ENCODE data around the gene TSHZ2. TPM values are rescaled to one million over a fixed set of nuclear protein-coding genes. Genes with fewer than 3 reads are reported as not detected.

The TSHZ2 gene
- total RNA-seq, 4 donors from 2014 or later: 35.6 to 83.5 (median 48.8) TPM

DNA sequence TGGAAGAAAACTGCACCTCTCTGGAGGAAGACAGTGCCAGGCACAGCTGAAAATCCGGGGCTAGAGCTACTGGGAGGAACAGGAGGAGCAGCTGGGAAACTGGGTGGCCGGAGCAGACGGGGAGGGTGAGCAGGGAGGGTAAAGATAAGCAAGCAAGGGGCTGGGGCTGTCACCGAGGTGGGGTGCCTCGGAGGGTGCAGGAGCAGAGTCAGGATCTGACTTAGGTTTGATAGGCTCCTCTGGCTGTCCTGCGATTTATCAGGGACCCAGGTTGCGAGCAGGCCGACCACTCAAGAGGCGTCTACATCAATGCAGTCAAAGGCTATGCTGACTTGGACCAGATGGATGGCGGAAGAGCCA, 12.3 kb downstream of the TSHZ2 start:
- no peak for ATAC-seq (ENCODE audit: low FRiP score)
- no peak for DNase-seq (ENCODE audit: low spot score)
- TF ChIP-seq, protein P1, sequence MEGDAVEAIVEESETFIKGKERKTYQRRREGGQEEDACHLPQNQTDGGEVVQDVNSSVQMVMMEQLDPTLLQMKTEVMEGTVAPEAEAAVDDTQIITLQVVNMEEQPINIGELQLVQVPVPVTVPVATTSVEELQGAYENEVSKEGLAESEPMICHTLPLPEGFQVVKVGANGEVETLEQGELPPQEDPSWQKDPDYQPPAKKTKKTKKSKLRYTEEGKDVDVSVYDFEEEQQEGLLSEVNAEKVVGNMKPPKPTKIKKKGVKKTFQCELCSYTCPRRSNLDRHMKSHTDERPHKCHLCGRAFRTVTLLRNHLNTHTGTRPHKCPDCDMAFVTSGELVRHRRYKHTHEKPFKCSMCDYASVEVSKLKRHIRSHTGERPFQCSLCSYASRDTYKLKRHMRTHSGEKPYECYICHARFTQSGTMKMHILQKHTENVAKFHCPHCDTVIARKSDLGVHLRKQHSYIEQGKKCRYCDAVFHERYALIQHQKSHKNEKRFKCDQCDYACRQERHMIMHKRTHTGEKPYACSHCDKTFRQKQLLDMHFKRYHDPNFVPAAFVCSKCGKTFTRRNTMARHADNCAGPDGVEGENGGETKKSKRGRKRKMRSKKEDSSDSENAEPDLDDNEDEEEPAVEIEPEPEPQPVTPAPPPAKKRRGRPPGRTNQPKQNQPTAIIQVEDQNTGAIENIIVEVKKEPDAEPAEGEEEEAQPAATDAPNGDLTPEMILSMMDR (IDR thresholded peaks at IDR 0.05): no peak

DNA sequence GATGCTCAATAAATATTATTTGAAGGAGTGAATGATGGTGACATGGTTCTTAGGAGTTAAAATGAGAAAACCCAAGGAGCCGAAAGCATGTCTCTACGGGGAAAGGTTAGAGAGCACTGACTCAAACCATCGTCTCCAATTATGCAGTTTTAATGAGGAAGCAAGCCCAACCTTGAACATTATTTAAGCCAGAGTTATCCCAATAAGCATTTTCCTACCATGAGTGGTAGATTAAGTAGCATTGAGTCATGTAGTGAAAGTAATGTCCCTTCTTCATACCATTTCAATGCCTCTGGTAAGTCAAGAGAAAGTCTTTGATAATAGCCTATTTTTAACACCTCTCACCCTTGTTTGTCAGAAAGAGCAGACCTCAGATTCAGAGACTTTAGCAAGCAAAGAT, 13.5 kb downstream of the TSHZ2 start:
- no peak for ATAC-seq (ENCODE audit: low FRiP score)
- DNase-seq (ENCODE audit: low spot score): no peak
- TF ChIP-seq, protein P1 (IDR thresholded peaks at IDR 0.05): no peak

- TF ChIP-seq, protein P1 (IDR thresholded peaks at IDR 0.05): no peak
- ATAC-seq (ENCODE audit: low FRiP score) (no peak), DNase-seq (ENCODE audit: low spot score) (no peak)
Measured at GRCh38 chr20:52987295-52987694, 15.1 kb downstream of the TSHZ2 start.

GRCh38 chr20:52991830-52992229, 19.7 kb downstream of the TSHZ2 start:
- ATAC-seq (ENCODE audit: low FRiP score): no peak

GRCh38 chr20:52992632-52993031, 20.5 kb downstream of the TSHZ2 start:
- TF ChIP-seq, protein P1 (IDR thresholded peaks at IDR 0.05): no peak
- peak; percentile 66 for ATAC-seq (ENCODE audit: low FRiP score)
- DNase-seq (ENCODE audit: low spot score): no peak

More at GRCh38 chr20:52991830-52992229, 19.7 kb downstream of the TSHZ2 start:
- no peak for DNase-seq (ENCODE audit: low spot score)
- TF ChIP-seq, protein P1 (IDR thresholded peaks at IDR 0.05): no peak

GRCh38 chr20:52993076-52993475, 20.9 kb downstream of the TSHZ2 start:
- ATAC-seq (ENCODE audit: low FRiP score) (no peak), DNase-seq (ENCODE audit: low spot score) (no peak)
- TF ChIP-seq, protein P1 (IDR thresholded peaks at IDR 0.05): no peak

GRCh38 chr20:52994184-52994970, 22.2 kb downstream of the TSHZ2 start:
- DNase-seq (ENCODE audit: low spot score) (no peak), ATAC-seq (ENCODE audit: low FRiP score) (no peak)
- TF ChIP-seq, protein P1 (IDR thresholded peaks at IDR 0.05): no peak
